UCSD-AML1 (cell line): ENCODE measurements around the gene ATE1.

Experiments used
- DNase-seq: peaks from one replicate; lab custom pipeline; 2025; ENCODE audit not compliant: unreplicated experiment; lab: John Stamatoyannopoulos, UW

The ATE1 gene

GRCh38 chr10:121741248-121741792 is 186.5 kb downstream of the ATE1 start:
- no peak for DNase-seq

GRCh38 chr10:121740069-121740468 is 187.8 kb downstream of the ATE1 start:
- DNase-seq, result no peak

- no peak for DNase-seq
Observed at GRCh38 chr10:121739114-121739513, 188.7 kb downstream of the ATE1 start.

GRCh38 chr10:121736315-121737130 is 191.3 kb downstream of the ATE1 start:
- no peak for DNase-seq

GRCh38 chr10:121735263-121735662 is 192.6 kb downstream of the ATE1 start:
- DNase-seq, result no peak

- no peak for DNase-seq
Observed at GRCh38 chr10:121734589-121735045, 193.2 kb downstream of the ATE1 start.

- DNase-seq, result no peak
Observed at GRCh38 chr10:121732656-121733445, 195.0 kb downstream of the ATE1 start.

GRCh38 chr10:121732172-121732571 is 195.7 kb downstream of the ATE1 start:
- no peak for DNase-seq

- DNase-seq, result no peak
Observed at GRCh38 chr10:121724282-121724681, 203.5 kb downstream of the ATE1 start.

- DNase-seq, result no peak
Observed at GRCh38 chr10:121722665-121723064, 205.2 kb downstream of the ATE1 start.

GRCh38 chr10:121721257-121721656 is 206.6 kb downstream of the ATE1 start:
- DNase-seq, result no peak

GRCh38 chr10:121715969-121716368 is 211.9 kb downstream of the ATE1 start:
- DNase-seq, result no peak

GRCh38 chr10:121715076-121715475 is 212.8 kb downstream of the ATE1 start:
- DNase-seq, result no peak

- DNase-seq, result no peak
Observed at GRCh38 chr10:121713486-121713885, 214.3 kb downstream of the ATE1 start.

GRCh38 chr10:121710971-121711370 is 216.9 kb downstream of the ATE1 start:
- DNase-seq, result no peak

GRCh38 chr10:121710207-121710606 is 217.6 kb downstream of the ATE1 start:
- DNase-seq, result no peak

GRCh38 chr10:121709675-121710073 is 218.2 kb downstream of the ATE1 start:
- no peak for DNase-seq

GRCh38 chr10:121708728-121709674 is 218.8 kb downstream of the ATE1 start:
- DNase-seq, result no peak

- DNase-seq, result no peak
Observed at GRCh38 chr10:121702351-121703320, 225.2 kb downstream of the ATE1 start.

GRCh38 chr10:121700416-121700815 is 227.4 kb downstream of the ATE1 start:
- no peak for DNase-seq
